Upper lobe of right lung (tissue), 1 donor: ENCODE data around the gene FIGN. TPM values are rescaled to one million over a fixed set of nuclear protein-coding genes. Genes with fewer than 3 reads are reported as not detected.
A peak's percentile ranks its signal among the peaks of the same experiment; 100 is the strongest.

Experiments
- ATAC-seq: fragments of 200-7000 bp; cut with Tn5 transposase; one replicate; pipeline ENCODE4 v1.9.1; 2020; ENCODE audit warnings: mild to moderate bottlenecking, moderate library complexity
- DNase-seq: peaks from one replicate; pipeline ENCODE4 v3.0.0-alpha.2; 2020
- H3K27ac ChIP-seq: fragments of 200-600 bp; one replicate; pipeline ENCODE4 v1.8.0; 2022
- H3K27me3 ChIP-seq: fragments of 200-600 bp; one replicate; pipeline ENCODE4 v1.8.0; 2022; ENCODE audit warnings: mild to moderate bottlenecking
- H3K36me3 ChIP-seq: fragments of 200-600 bp; one replicate; pipeline ENCODE4 v1.8.0; 2022
- H3K4me1 ChIP-seq: fragments of 200-600 bp; one replicate; pipeline ENCODE4 v1.8.0; 2022
- H3K4me3 ChIP-seq: fragments of 200-600 bp; one replicate; pipeline ENCODE4 v1.8.0; 2022; ENCODE audit warnings: mild to moderate bottlenecking
- H3K9me3 ChIP-seq: fragments of 200-600 bp; one replicate; pipeline ENCODE4 v1.8.0; 2022
- CTCF ChIP-seq: fragments of 200-600 bp; IDR thresholded peaks from one replicate; pipeline ENCODE4 v1.8.0; 2022; ENCODE audit warnings: antibody characterized with exemption
- intact Hi-C: fragments of 100-400 bp; cut with DNase I; formaldehyde crosslinking; loops from one replicate; pipeline ENCODE4 v1.11.0; 2022
- total RNA-seq: library from RNA; stranded (reverse); fragmentation: NEBNext Ultra II Directional; extraction: Animal tissue kit (Norgen Biotek cat#: 25700); gene quantifications from one replicate; pipeline ENCODE4 v1.2.1, GENCODE V29; 2021
- donor health status: DM: no; HTN: yes; CAD: no; lungs with severe emphysema.

Gene FIGN
- total RNA-seq, 1 donor from 2014 or later, result 6.5 TPM

GRCh38 chr2:163670929-163671328, 64.9 kb downstream of the FIGN start:
- Histone ChIP-seq H3K4me1 (no peaks in the 10 kb centered on the region), H3K27ac (no peak overlapping the region), H3K4me3 (no peak overlapping the region), H3K36me3 (no peaks in the 10 kb centered on the region), H3K9me3 (no peaks in the 10 kb centered on the region), H3K27me3 (no peaks in the 10 kb centered on the region)
- no peak for TF ChIP-seq CTCF
- no peak for DNase-seq
- ATAC-seq, result no peak
- intact Hi-C loops, result no loop called here

DNA sequence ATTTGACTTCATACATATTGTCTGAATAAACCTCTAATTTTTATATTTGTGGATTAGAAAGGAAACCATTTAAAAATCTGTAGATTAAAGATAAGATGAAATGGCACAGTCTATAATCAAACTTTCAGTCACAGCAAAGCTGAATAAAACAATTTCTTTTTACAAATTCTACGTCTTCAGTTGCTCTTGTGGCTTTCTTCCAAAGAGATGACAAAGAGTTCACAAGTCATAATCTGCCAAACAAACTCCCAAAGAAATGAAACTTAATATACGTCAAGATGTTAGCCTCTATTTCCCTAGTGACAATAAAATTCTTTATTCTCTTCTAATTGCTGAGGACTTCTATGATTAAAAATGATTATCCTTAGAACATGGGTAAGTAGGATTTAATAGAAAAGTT, 66.3 kb downstream of the FIGN start:
- no peak overlapping the region for H3K27ac ChIP-seq

GRCh38 chr2:163667064-163667887, 68.5 kb downstream of the FIGN start:
- DNase-seq (no peak), ATAC-seq (peak; percentile 59)
- Histone ChIP-seq H3K27me3 (no peaks in the 10 kb centered on the region), H3K4me3 (no peak overlapping the region), H3K4me1 (no peaks in the 10 kb centered on the region), H3K36me3 (no peaks in the 10 kb centered on the region), H3K9me3 (no peaks in the 10 kb centered on the region), H3K27ac (no peak overlapping the region)
- intact Hi-C loops, result no loop called here
- TF ChIP-seq CTCF, result no peak

More for the DNA sequence above, 66.3 kb downstream of the FIGN start:
- no peaks in the 10 kb centered on the region for H3K4me1 ChIP-seq
- no peak overlapping the region for H3K4me3 ChIP-seq
- H3K36me3 ChIP-seq, result no peaks in the 10 kb centered on the region
- TF ChIP-seq CTCF, result no peak
- ATAC-seq, result no peak
- H3K9me3 ChIP-seq, result no peaks in the 10 kb centered on the region
- intact Hi-C loops, result no loop called here
- no peak for DNase-seq
- no peaks in the 10 kb centered on the region for H3K27me3 ChIP-seq

DNA sequence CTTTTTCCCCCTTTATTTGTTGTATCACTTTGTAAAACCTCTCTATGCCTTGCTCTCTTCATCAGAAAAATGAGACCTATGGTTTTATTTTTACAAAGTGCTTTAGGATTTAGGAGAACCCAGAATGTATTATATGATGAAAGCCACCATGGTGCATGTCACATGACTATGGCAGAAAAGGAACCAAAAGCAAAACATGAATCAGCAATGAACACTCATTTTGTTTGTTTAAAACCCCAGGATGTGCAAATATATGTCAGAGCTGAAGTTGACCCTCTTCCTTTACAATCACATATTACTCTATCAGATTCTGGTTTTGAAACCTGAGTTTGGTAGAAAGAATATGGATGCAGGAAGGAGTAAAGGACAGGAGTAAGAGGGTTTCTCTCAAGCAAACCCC, 70.0 kb downstream of the FIGN start:
- no peak overlapping the region for H3K27ac ChIP-seq
- no peaks in the 10 kb centered on the region for H3K4me1 ChIP-seq
- no peak overlapping the region for H3K4me3 ChIP-seq
- no peaks in the 10 kb centered on the region for H3K36me3 ChIP-seq
- no peaks in the 10 kb centered on the region for H3K27me3 ChIP-seq
- ATAC-seq (no peak), DNase-seq (no peak)
- TF ChIP-seq CTCF, result no peak
- intact Hi-C loops, result no loop called here
- H3K9me3 ChIP-seq, result no peaks in the 10 kb centered on the region

- Histone ChIP-seq H3K27ac (no peak overlapping the region), H3K4me1 (no peaks in the 10 kb centered on the region), H3K36me3 (no peaks in the 10 kb centered on the region), H3K4me3 (no peak overlapping the region), H3K27me3 (no peaks in the 10 kb centered on the region), H3K9me3 (no peaks in the 10 kb centered on the region)
- TF ChIP-seq CTCF, result no peak
- DNase-seq, result no peak
- intact Hi-C loops, result no loop called here
- ATAC-seq, result no peak
These were observed 70.8 kb downstream of the FIGN start for GRCh38 chr2:163665051-163665450.
